Neural cell (in vitro differentiated cells): Measurements from ENCODE around the gene ADGRB3. TPM values are rescaled to one million over a fixed set of nuclear protein-coding genes. Genes with fewer than 3 reads are reported as not detected.
A peak's percentile ranks its signal among the peaks of the same experiment; 100 is the strongest.

Source experiments
- H2AFZ ChIP-seq: fragments of 200-600, 300-800 bp; sonication (generic), shearing (Covaris generic); 2 replicates; pipeline ENCODE4 v1.6.0; 2014; ENCODE audit warnings: low read depth, mild to moderate bottlenecking, antibody characterized with exemption, low read length, moderate library complexity
- H3F3A ChIP-seq: fragments of 200-600 bp; shearing (Covaris generic); 2 replicates; pipeline ENCODE4 v1.6.1; 2016; ENCODE audit warnings: mild to moderate bottlenecking, moderate library complexity, mixed read lengths, antibody characterized with exemption, low read length; ENCODE audit not compliant: insufficient read depth, poor library complexity, severe bottlenecking
- H3K27ac ChIP-seq: fragments of 200-600, 300-800 bp; sonication (generic), shearing (Covaris generic); 2 replicates; pipeline ENCODE4 v1.5.1; 2014; ENCODE audit warnings: mild to moderate bottlenecking, low read length, moderate library complexity
- H3K27me3 ChIP-seq: fragments of 300-800, 200-600 bp; sonication (generic), shearing (Covaris generic); 2 replicates; pipeline ENCODE4 v1.6.0; 2014; ENCODE audit warnings: mild to moderate bottlenecking, low read depth, low read length, moderate library complexity; ENCODE audit not compliant: insufficient read depth
- H3K36me3 ChIP-seq: fragments of 300-800, 200-600 bp; sonication (generic), shearing (Covaris generic); 2 replicates; pipeline ENCODE4 v1.5.1; 2014; ENCODE audit warnings: mild to moderate bottlenecking, antibody characterized with exemption, low read length, moderate library complexity; ENCODE audit not compliant: insufficient read depth
- H3K4me2 ChIP-seq: fragments of 300-800, 200-600 bp; sonication (generic), shearing (Covaris generic); 2 replicates; pipeline ENCODE4 v1.6.0; 2014; ENCODE audit warnings: mild to moderate bottlenecking, low read length
- H3K4me3 ChIP-seq: fragments of 300-800, 200-600 bp; sonication (generic), shearing (Covaris generic); 2 replicates; pipeline ENCODE4 v1.5.1; 2014; ENCODE audit warnings: mild to moderate bottlenecking, low read length, moderate library complexity
- H3K79me2 ChIP-seq: fragments of 200-600 bp; shearing (Covaris generic); replicated peaks from 2 replicates; pipeline ENCODE4 v1.6.0; 2014; ENCODE audit warnings: mild to moderate bottlenecking, low read length, moderate library complexity; ENCODE audit not compliant: insufficient read depth
- H3K9ac ChIP-seq: fragments of 300-800, 200-600 bp; sonication (generic), shearing (Covaris generic); 2 replicates; pipeline ENCODE4 v1.6.1; 2016; ENCODE audit warnings: mild to moderate bottlenecking, low read length, mixed read lengths
- H3K9me2 ChIP-seq: fragments of 200-600 bp; shearing (Covaris generic); 2 replicates; pipeline ENCODE4 v1.6.1; 2016; ENCODE audit warnings: mild to moderate bottlenecking, low read length, mixed read lengths; ENCODE audit not compliant: insufficient read depth
- H3K9me3 ChIP-seq: fragments of 200-600, 300-800 bp; sonication (generic), shearing (Covaris generic); 2 replicates; pipeline ENCODE4 v1.6.1; 2016; ENCODE audit warnings: mild to moderate bottlenecking, mixed run types, low read length, moderate library complexity, mixed read lengths
- H4K20me1 ChIP-seq: fragments of 200-600 bp; shearing (Covaris generic); 2 replicates; pipeline ENCODE4 v1.6.1; 2016; ENCODE audit warnings: mild to moderate bottlenecking, mixed run types; ENCODE audit not compliant: insufficient read depth
- CTCF ChIP-seq: fragments of 450-650 bp; IDR thresholded peaks from 2 replicates; pipeline ENCODE4 v1.5.1; 2014; ENCODE audit warnings: antibody characterized with exemption, mild to moderate bottlenecking, moderate library complexity; ENCODE audit not compliant: poor library complexity, severe bottlenecking
- EP300 ChIP-seq: fragments of 450-650 bp; conservative IDR thresholded peaks from 2 replicates; pipeline ENCODE4 v1.6.1; 2014; ENCODE audit warnings: antibody characterized with exemption, mild to moderate bottlenecking, moderate library complexity; ENCODE audit not compliant: poor library complexity, severe bottlenecking
- MXI1 ChIP-seq: fragments of 450-650 bp; conservative IDR thresholded peaks from 2 replicates; pipeline ENCODE4 v1.6.1; 2014; ENCODE audit warnings: antibody characterized with exemption, mild to moderate bottlenecking; ENCODE audit not compliant: poor library complexity, severe bottlenecking
- RAD21 ChIP-seq: fragments of 450-650 bp; conservative IDR thresholded peaks from 2 replicates; pipeline ENCODE4 v1.6.1; 2014; ENCODE audit warnings: antibody characterized with exemption, mild to moderate bottlenecking, moderate library complexity
- REST ChIP-seq: IDR thresholded peaks from 2 replicates; pipeline ENCODE4 v1.6.1; 2012; ENCODE audit warnings: borderline replicate concordance
- SMC3 ChIP-seq: fragments of 450-650 bp; conservative IDR thresholded peaks from 2 replicates; pipeline ENCODE4 v1.6.1; 2014; ENCODE audit warnings: antibody characterized with exemption, mild to moderate bottlenecking, moderate library complexity; ENCODE audit not compliant: poor library complexity
- TAF1 ChIP-seq: IDR thresholded peaks from 2 replicates; pipeline ENCODE4 v1.6.1; 2012; ENCODE audit warnings: low read depth
- polyA plus RNA-seq: library from polyadenylated mRNA; depleted of rRNA; stranded (reverse); fragments of >200 nt; gene quantifications from 2 replicates; pipeline ENCODE4 v1.2.3, GENCODE V29; 2014

Gene ADGRB3
- polyA plus RNA-seq, 1 donor from 2014 or later = 66.5 TPM

GRCh38 chr6:68958327-68958726 is 323.2 kb downstream of the ADGRB3 start:
- no peak overlapping the region for H2AFZ ChIP-seq
- no peaks in the 10 kb centered on the region for H3K27me3 ChIP-seq
- H3K36me3 ChIP-seq = peaks cover 6% of the 10 kb centered on the region
- H3K9me3 ChIP-seq = no peaks in the 10 kb centered on the region
- H3K9me2 ChIP-seq = no peaks in the 10 kb centered on the region
- no peak overlapping the region for H3K9ac ChIP-seq
- no peak overlapping the region for H3K4me3 ChIP-seq
- H3F3A ChIP-seq = no peaks in the 10 kb centered on the region
- no peaks in the 10 kb centered on the region for H3K79me2 ChIP-seq
- H3K4me2 ChIP-seq = no peak overlapping the region
- TF ChIP-seq EP300 (no peak), RAD21 (peak; percentile 69), CTCF (peak; percentile 64), SMC3 (peak; percentile 76)
- H3K27ac ChIP-seq = no peak overlapping the region
- H4K20me1 ChIP-seq = no peaks in the 10 kb centered on the region

DNA sequence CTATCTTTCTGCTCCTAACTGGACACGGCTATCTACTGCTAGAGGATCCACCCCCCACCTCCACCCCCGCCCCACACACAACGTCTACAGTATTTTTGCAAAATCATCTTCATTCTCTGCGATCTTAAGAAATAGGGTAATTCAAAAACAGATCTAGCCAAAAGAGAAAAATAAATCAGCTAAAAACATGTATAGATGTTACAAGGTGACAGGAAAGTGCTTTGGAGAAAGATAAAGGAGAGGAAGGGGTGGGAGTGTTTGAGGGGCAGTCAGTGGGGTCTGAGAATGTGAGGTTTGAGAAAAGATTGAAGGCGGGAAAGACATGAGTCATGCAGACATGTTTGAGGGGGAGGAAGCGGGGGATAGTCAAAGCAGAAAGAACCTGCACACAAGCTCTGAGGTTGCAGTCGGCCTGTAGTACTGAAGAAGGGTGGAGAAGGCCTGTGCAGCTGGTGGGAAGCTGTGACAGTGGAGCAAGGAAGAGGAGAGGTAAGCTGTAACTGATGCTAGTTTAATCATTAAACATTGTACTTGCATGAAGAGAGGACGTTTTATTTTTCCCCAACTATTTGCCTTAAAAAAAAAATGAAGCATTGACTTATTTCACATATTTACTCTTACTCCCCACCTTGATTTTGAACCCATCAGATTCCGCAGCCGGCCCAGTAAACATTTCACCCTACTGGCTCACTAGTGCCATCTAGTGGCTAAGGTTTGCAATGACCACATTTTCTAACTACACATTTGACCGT is 332.6 kb downstream of the ADGRB3 start:
- Histone ChIP-seq H3K9ac (no peak overlapping the region), H3F3A (no peaks in the 10 kb centered on the region), H3K9me3 (no peaks in the 10 kb centered on the region), H3K4me2 (no peak overlapping the region), H3K27me3 (no peaks in the 10 kb centered on the region), H3K9me2 (no peaks in the 10 kb centered on the region), H3K4me3 (no peak overlapping the region), H2AFZ (no peak overlapping the region), H3K79me2 (no peaks in the 10 kb centered on the region), H3K36me3 (no peaks in the 10 kb centered on the region), H4K20me1 (no peaks in the 10 kb centered on the region), H3K27ac (no peak overlapping the region)
- TF ChIP-seq RAD21 (peak; percentile 66), TAF1 (no peak), SMC3 (peak; percentile 64), CTCF (peak; percentile 71)

GRCh38 chr6:68968301-68968649 is 333.2 kb downstream of the ADGRB3 start:
- no peaks in the 10 kb centered on the region for H4K20me1 ChIP-seq
- H3K9me3 ChIP-seq = no peaks in the 10 kb centered on the region
- H3K9me2 ChIP-seq = no peaks in the 10 kb centered on the region
- no peaks in the 10 kb centered on the region for H3F3A ChIP-seq
- H3K79me2 ChIP-seq = no peaks in the 10 kb centered on the region
- no peak overlapping the region for H2AFZ ChIP-seq
- H3K27ac ChIP-seq = no peak overlapping the region
- no peaks in the 10 kb centered on the region for H3K27me3 ChIP-seq
- H3K9ac ChIP-seq = no peak overlapping the region
- TF ChIP-seq EP300 (no peak), CTCF (no peak), MXI1 (no peak), REST (no peak), SMC3 (no peak)
- no peak overlapping the region for H3K4me2 ChIP-seq
- H3K4me3 ChIP-seq = no peak overlapping the region
- H3K36me3 ChIP-seq = no peaks in the 10 kb centered on the region
